K562 (cell line): ENCODE data around the gene PPARG. TPM values are rescaled to one million over a fixed set of nuclear protein-coding genes. Genes with fewer than 3 reads are reported as not detected.

Experiments
- ATAC-seq: fragments of 200-7000 bp; cut with Tn5 transposase; 3 replicates; pipeline ENCODE4 v1.9.1; 2020; ENCODE audit warnings: moderate library complexity
- BruUV-seq: library from RNA; stranded (reverse); fragments of 400-500 nt; replicated peaks from 2 replicates; lab custom pipeline; 2021; lab: Mats Ljungman, UMichigan
- CTCF ChIA-PET: fragments of 300-600 bp; formaldehyde crosslinking; extraction: SDS; loops from one replicate; lab custom pipeline; 2021; ENCODE audit warnings: low intra/inter-chr PET ratio; lab: Yijun Ruan, JAX
- POLR2A ChIA-PET: fragments of 300-600, 350-650 bp; sonication (Branson Sonifier 250); formaldehyde crosslinking; extraction: SDS; loops from one replicate; lab custom pipeline; 2021; ENCODE audit warnings: antibody characterized with exemption, inconsistent platforms; lab: Yijun Ruan, JAX
- DNase-seq, 4 experiments: peaks; one replicate each; pipeline versions ENCODE4 v3.0.0 to v3.0.0-alpha.2; 2011 to 2018; ENCODE audit warnings: low spot score in 3 of 4, mixed read lengths in 3 of 4; ENCODE audit errors: extremely low read depth in 1 of 4
- FAIRE-seq: peaks from 2 replicates; lab custom pipeline; 2011; peaks lifted over from hg19 to GRCh38; lab: Jason Lieb, UNC
- H2AFZ ChIP-seq: 2 replicates; pipeline ENCODE4 v1.6.0; 2011; ENCODE audit warnings: low read depth, low read length, control low read depth, inconsistent platforms
- H3K27ac ChIP-seq: fragments of 200-600 bp; 3 replicates; pipeline ENCODE4 v1.8.0; 2011; ENCODE audit warnings: low read depth, mild to moderate bottlenecking, control low read depth, inconsistent platforms, low read length, moderate library complexity, mixed read lengths; ENCODE audit errors: extremely low read depth
- H3K27me3 ChIP-seq, 2 experiments: fragments of 300-600 bp in 1 of 2; 2 replicates in 1 of 2; 3 replicates in 1 of 2; pipeline versions ENCODE4 v1.6.0 to v1.8.0; 2011; ENCODE audit warnings: inconsistent platforms in 2 of 2, low read length in 2 of 2, mild to moderate bottlenecking in 1 of 2, mixed read lengths in 1 of 2, moderate library complexity in 1 of 2; ENCODE audit not compliant: control insufficient read depth in 2 of 2, insufficient read depth in 2 of 2
- H3K36me3 ChIP-seq: fragments of 300-600 bp; 3 replicates; pipeline ENCODE4 v1.8.0; 2011; ENCODE audit warnings: mild to moderate bottlenecking, low read length, inconsistent platforms; ENCODE audit not compliant: control insufficient read depth, insufficient read depth
- H3K4me1 ChIP-seq, 2 experiments: fragments of 200-600 bp in 1 of 2; replicated peaks in 1 of 2; 2 replicates in 1 of 2; 3 replicates in 1 of 2; pipeline versions ENCODE4 v1.5.1 to v1.8.0; 2011; ENCODE audit warnings: inconsistent platforms in 2 of 2, low read length in 2 of 2, mild to moderate bottlenecking in 1 of 2, mixed read lengths in 1 of 2, moderate library complexity in 1 of 2; ENCODE audit not compliant: control insufficient read depth in 2 of 2, insufficient read depth in 2 of 2
- H3K4me2 ChIP-seq: 2 replicates; pipeline ENCODE4 v1.6.1; 2011; ENCODE audit warnings: low read length, control low read depth, inconsistent platforms, mixed read lengths; ENCODE audit not compliant: insufficient read depth
- H3K4me3 ChIP-seq: fragments of 200-600 bp; sonication (generic), shearing (Covaris generic); 2 replicates; pipeline ENCODE4 v1.5.1; 2016; ENCODE audit warnings: control low read depth, inconsistent platforms
- H3K79me2 ChIP-seq: fragments of 200-600 bp; 3 replicates; pipeline ENCODE4 v1.8.0; 2011; ENCODE audit warnings: low read length, inconsistent platforms; ENCODE audit not compliant: control insufficient read depth, insufficient read depth
- H3K9ac ChIP-seq, 2 experiments: 2 replicates each; pipeline versions ENCODE4 v1.6.0 to v1.6.1; 2011; ENCODE audit warnings: low read depth in 2 of 2, low read length in 2 of 2, control low read depth in 1 of 2, inconsistent platforms in 1 of 2, mild to moderate bottlenecking in 1 of 2, mixed read lengths in 1 of 2; ENCODE audit not compliant: insufficient read depth in 1 of 2
- H3K9me1 ChIP-seq: one replicate; pipeline ENCODE4 v1.6.0; 2011; ENCODE audit warnings: inconsistent platforms, mild to moderate bottlenecking, low read length, moderate library complexity; ENCODE audit not compliant: control insufficient read depth, insufficient read depth
- H3K9me3 ChIP-seq: replicated peaks from 2 replicates; pipeline ENCODE4 v1.5.1; 2011; ENCODE audit warnings: low read depth, low read length, inconsistent platforms; ENCODE audit not compliant: control insufficient read depth, insufficient read depth
- H4K20me1 ChIP-seq: replicated peaks from 2 replicates; pipeline ENCODE4 v1.6.1; 2011; ENCODE audit warnings: low read length, inconsistent platforms, mixed read lengths; ENCODE audit not compliant: control insufficient read depth, insufficient read depth
- CBX1 ChIP-seq: sonication (generic); IDR thresholded peaks from 2 replicates; pipeline ENCODE4 v1.6.1; 2016; ENCODE audit warnings: antibody characterized with exemption, low read depth, mild to moderate bottlenecking
- CBX5 ChIP-seq: IDR thresholded peaks from 2 replicates; pipeline ENCODE4 v1.6.1; 2014; ENCODE audit warnings: low read depth, borderline replicate concordance
- FOXA1 ChIP-seq: fragments of 450-650 bp; IDR thresholded peaks from 2 replicates; pipeline ENCODE4 v1.6.1; 2016; ENCODE audit warnings: mild to moderate bottlenecking, borderline replicate concordance
- HDAC2 ChIP-seq: fragments of 450-650 bp; IDR thresholded peaks from 2 replicates; pipeline ENCODE4 v1.6.1; 2016; ENCODE audit warnings: mild to moderate bottlenecking
- SIN3A ChIP-seq, 2 experiments: fragments of 150-350 bp in 1 of 2; IDR thresholded peaks; 2 replicates each; pipeline ENCODE4 v1.6.1; 2011 to 2016; ENCODE audit warnings: borderline replicate concordance in 2 of 2, low read depth in 2 of 2, low read length in 2 of 2, mild to moderate bottlenecking in 2 of 2, moderate library complexity in 2 of 2; ENCODE audit not compliant: control insufficient read depth in 1 of 2
- ZKSCAN1 ChIP-seq: fragments of 150-350 bp; IDR thresholded peaks from 2 replicates; pipeline ENCODE4 v1.6.1; 2016; ENCODE audit warnings: low read depth, low read length
- ZNF121 ChIP-seq: sonication (generic); formaldehyde crosslinking; conservative IDR thresholded peaks from 2 replicates; pipeline ENCODE4 v1.8.0; 2022; ENCODE audit warnings: missing genetic modification reagents
- ZNF780A ChIP-seq: fragments of 250-450 bp; sonication (Bioruptor Pico); IDR thresholded peaks from 2 replicates; pipeline ENCODE4 v1.5.0; 2021; ENCODE audit warnings: mild to moderate bottlenecking
- ZZZ3 ChIP-seq: fragments of 450-650 bp; IDR thresholded peaks from 2 replicates; pipeline ENCODE4 v1.6.1; 2016; ENCODE audit warnings: antibody characterized with exemption, mild to moderate bottlenecking, moderate library complexity
- WGBS: fragments of 100-300 bp; shearing (Covaris generic); methylation state at CpG from one replicate; pipeline ENCODE4 v1.1.6; 2016; ENCODE audit warnings: low coverage, mixed read lengths; ENCODE audit not compliant: insufficient coverage; ENCODE audit errors: missing lambda C conversion rate; 5-methylcytosine and 5-hydroxymethylcytosine counted together
- in situ Hi-C: fragments of 300-500 bp; cut with MboI; formaldehyde crosslinking; loops from 4 replicates; pipeline ENCODE4 v1.15.0; 2018; ENCODE audit warnings: inconsistent platforms, mixed read lengths
- intact Hi-C: fragments of 100-400 bp; cut with micrococcal nuclease; formaldehyde crosslinking; loops from 2 replicates; pipeline ENCODE4 v1.14.2; 2022
- polyA plus RNA-seq, 8 experiments: library from polyadenylated mRNA; depleted of rRNA in 4 of 8; stranded (reverse) in 5 of 8; unstranded in 3 of 8; fragments of >200 nt; fragmentation: Nextera tagmentation in 2 of 8; fragmentation: Illumina TruSeq in 1 of 8; extraction: Ambion mirVana in 2 of 8; extraction: Trizol in 1 of 8; gene quantifications; 2 replicates each; pipeline versions ENCODE4 v1.2.1 to v1.2.3, GENCODE V29; 2011 to 2014; ENCODE audit warnings: inconsistent platforms in 1 of 8, missing spikeins in 1 of 8
- total RNA-seq, 7 experiments: library from RNA; depleted of rRNA in 6 of 7; stranded (reverse); fragments of >200 nt in 6 of 7; fragmentation: Illumina TruSeq in 2 of 7; extraction: Trizol in 2 of 7; gene quantifications; 2 replicates each; pipeline versions ENCODE4 v1.2.1 to v1.2.3, GENCODE V29; 2011 to 2021; ENCODE audit warnings: low replicate concordance in 1 of 7
- TF ChIP-seq, protein P1 (sequence below): sonication (generic); formaldehyde crosslinking; IDR thresholded peaks from 2 replicates; pipeline ENCODE4 v1.8.0; 2022; ENCODE audit warnings: mild to moderate bottlenecking, missing genetic modification reagents

The PPARG gene
- total and polyA plus RNA-seq, 9 of the 15 experiments (the other 6 are each of a cell fraction or from before 2014, with no cell fraction given): not detected

DNA sequence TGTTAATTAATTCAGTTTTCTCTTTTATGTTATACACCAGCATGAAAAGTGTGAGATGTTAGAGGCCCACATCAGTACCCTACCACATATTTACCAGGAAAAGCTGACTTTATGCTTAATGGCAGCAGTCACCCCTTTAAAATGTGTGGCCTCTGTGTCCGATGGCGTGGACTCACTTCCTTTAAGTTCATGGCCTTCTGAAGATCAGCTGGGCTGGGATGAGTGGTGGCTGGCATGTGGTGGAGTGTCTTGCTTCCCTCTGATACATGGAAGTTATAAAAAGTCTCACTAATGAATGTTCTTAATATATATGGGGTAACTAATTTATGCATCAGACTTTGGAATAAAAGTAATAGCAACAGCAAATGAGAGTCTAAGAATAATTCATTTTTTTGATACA, 32.1 kb downstream of the PPARG start (continued):
- TF ChIP-seq ZNF780A (CRISPR knock-in tag) (no peak), CBX1 (no peak), ZNF121 (CRISPR knock-in tag) (no peak), ZZZ3 (no peak), ZKSCAN1 (no peak)
- TF ChIP-seq, all 486 proteins: peak for 0

DNA sequence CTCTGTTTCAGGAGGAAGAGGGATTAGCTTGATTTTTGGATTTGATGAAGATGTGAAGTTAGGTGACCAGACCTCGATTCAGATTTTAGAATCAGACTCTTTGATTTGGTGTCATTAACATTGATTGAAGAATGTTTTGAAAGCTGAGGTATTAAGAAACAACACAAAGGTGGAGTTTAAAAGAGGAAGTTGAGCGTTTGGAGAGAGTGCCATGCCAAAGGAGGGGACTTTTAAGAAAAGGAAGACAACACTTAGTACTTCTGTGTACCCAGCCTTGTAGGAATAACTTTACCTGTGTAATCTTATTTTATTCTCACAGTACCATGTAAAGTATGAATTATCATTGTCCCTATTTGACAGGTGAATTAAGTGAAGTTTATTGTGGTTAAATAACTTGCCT, 34.4 kb downstream of the PPARG start:
- Histone ChIP-seq H3K4me3 (no peak overlapping the region), H3K9me1 (no peaks in the 10 kb centered on the region), H3K9me3 (no peaks in the 10 kb centered on the region), H3K36me3 (no peaks in the 10 kb centered on the region), H4K20me1 (no peaks in the 10 kb centered on the region), H3K79me2 (no peaks in the 10 kb centered on the region), H2AFZ (no peak overlapping the region), H3K27me3 (peaks cover 0 to 2% of the 10 kb centered on the region in 2 experiments; a peak in 3 of 5 replicates), H3K9ac (no peak overlapping the region), H3K27ac (no peak overlapping the region), H3K4me2 (no peak overlapping the region), H3K4me1 (no peaks in the 10 kb centered on the region)
- no peak for DNase-seq
- ChIA-PET CTCF (no interaction called here), POLR2A (interaction anchor here (0.7 to 0.9 kb wide), 2 partner anchors 9 to 14 kb away, joined by 3 to 4 read pairs; no protein-coding TSS in a partner anchor)
- FAIRE-seq: no peak
- TF ChIP-seq FOXA1: no peak
- no peak for TF ChIP-seq CBX5
- TF ChIP-seq SIN3A (IDR thresholded peaks at IDR 0.05; ENCODE audit: borderline replicate concordance in 2 of 2, control insufficient read depth in 1 of 2, low read depth in 2 of 2, low read length in 2 of 2): no peak
- TF ChIP-seq, protein P1, sequence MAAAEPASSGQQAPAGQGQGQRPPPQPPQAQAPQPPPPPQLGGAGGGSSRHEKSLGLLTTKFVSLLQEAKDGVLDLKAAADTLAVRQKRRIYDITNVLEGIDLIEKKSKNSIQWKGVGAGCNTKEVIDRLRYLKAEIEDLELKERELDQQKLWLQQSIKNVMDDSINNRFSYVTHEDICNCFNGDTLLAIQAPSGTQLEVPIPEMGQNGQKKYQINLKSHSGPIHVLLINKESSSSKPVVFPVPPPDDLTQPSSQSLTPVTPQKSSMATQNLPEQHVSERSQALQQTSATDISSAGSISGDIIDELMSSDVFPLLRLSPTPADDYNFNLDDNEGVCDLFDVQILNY: no peak
- TF ChIP-seq HDAC2: no peak
- no peak for ATAC-seq
- in situ Hi-C loops: no loop called here
- intact Hi-C loops: no loop called here
- 2% methylated on average over 2 of the region's 2 CpGs for WGBS
- no TSS peak for BruUV-seq
